Measurements from ENCODE around the gene LRRN2.

DNA sequence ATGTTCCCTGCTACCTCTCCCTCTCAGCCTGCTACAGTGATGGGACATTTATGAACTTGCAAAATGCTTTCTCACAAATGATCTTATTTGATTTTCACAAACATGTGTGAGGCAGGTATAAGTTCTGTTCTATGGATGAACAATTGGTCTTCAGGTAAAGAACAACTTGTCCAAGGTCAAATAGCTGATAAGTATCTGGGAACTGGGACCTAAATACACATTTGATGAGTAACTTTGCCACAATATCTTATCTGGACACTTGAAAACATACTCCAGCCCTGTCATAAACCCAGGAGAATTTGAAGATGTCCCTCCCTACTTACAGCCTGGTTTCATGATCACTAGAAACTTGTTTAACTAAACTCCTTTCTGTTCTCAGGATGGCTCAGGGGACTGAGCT lies 23.0 kb downstream of the LRRN2 start:
- TF ChIP-seq, protein P1, sequence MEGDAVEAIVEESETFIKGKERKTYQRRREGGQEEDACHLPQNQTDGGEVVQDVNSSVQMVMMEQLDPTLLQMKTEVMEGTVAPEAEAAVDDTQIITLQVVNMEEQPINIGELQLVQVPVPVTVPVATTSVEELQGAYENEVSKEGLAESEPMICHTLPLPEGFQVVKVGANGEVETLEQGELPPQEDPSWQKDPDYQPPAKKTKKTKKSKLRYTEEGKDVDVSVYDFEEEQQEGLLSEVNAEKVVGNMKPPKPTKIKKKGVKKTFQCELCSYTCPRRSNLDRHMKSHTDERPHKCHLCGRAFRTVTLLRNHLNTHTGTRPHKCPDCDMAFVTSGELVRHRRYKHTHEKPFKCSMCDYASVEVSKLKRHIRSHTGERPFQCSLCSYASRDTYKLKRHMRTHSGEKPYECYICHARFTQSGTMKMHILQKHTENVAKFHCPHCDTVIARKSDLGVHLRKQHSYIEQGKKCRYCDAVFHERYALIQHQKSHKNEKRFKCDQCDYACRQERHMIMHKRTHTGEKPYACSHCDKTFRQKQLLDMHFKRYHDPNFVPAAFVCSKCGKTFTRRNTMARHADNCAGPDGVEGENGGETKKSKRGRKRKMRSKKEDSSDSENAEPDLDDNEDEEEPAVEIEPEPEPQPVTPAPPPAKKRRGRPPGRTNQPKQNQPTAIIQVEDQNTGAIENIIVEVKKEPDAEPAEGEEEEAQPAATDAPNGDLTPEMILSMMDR (conservative IDR thresholded peaks at IDR 0.05 in 1 of 2, IDR thresholded peaks at IDR 0.05 in 1 of 2; ENCODE audit: low read depth in 1 of 2, low read length in 2 of 2), result no peak
- no peak for TF ChIP-seq EZH2 (IDR thresholded peaks at IDR 0.05; ENCODE audit: low read length, missing control alignments)
